HUES6 (cell line): ENCODE data around the gene SPTY2D1.
"Not testable (repeated sequence)": the region's sequence is repeated elsewhere in the genome, so short reads cannot be mapped to it uniquely, and the experiment has no call there.

ENCODE experiments used
- H3K27ac ChIP-seq: 2 replicates; pipeline ENCODE4 v1.7.0; 2013; ENCODE audit warnings: low read depth, mild to moderate bottlenecking, low read length, inconsistent platforms
- H3K27me3 ChIP-seq: 2 replicates; pipeline ENCODE4 v1.6.1; 2013; ENCODE audit warnings: low read length; ENCODE audit not compliant: control insufficient read depth, insufficient read depth
- H3K36me3 ChIP-seq: 2 replicates; pipeline ENCODE4 v1.6.1; 2013; ENCODE audit warnings: low read length; ENCODE audit not compliant: control insufficient read depth, insufficient read depth
- H3K4me1 ChIP-seq: 2 replicates; pipeline ENCODE4 v1.6.1; 2013; ENCODE audit warnings: low read length; ENCODE audit not compliant: control insufficient read depth, insufficient read depth
- H3K4me3 ChIP-seq: 2 replicates; pipeline ENCODE4 v1.5.1; 2013; ENCODE audit warnings: low read depth, low read length
- H3K9ac ChIP-seq: one replicate; pipeline ENCODE4 v1.6.1; 2013; ENCODE audit warnings: mild to moderate bottlenecking, low read length
- H3K9me3 ChIP-seq: 2 replicates; pipeline ENCODE4 v1.6.1; 2013; ENCODE audit warnings: low read depth, low read length; ENCODE audit not compliant: control insufficient read depth, insufficient read depth

Gene SPTY2D1

GRCh38 chr11:18634140-18635032 lies at the start of gene SPTY2D1:
Gene SPTY2D1, minus strand, starts transcription at chr11:18634342. Its CDS starts 85 bp downstream, at chr11:18634257.
- H3K27ac ChIP-seq: peak within 1 kb of the TSS; percentile 72
- peaks cover 4% of the 10 kb centered on the region; the same call in 1 of the 2 replicates for H3K4me1 ChIP-seq
- H3K36me3 ChIP-seq: no peaks in the 10 kb centered on the region
- H3K4me3 ChIP-seq: peak within 1 kb of the TSS; percentile 93
- H3K27me3 ChIP-seq: 0 out of 2 replicates have a peak, but pooled peaks cover 3% of the 10 kb centered on the region
- H3K9me3 ChIP-seq: no peaks in the 10 kb centered on the region
- H3K9ac ChIP-seq: peak within 1 kb of the TSS; percentile 85

GRCh38 chr11:18682466-18682865 lies 48.3 kb upstream of the SPTY2D1 start:
- Histone ChIP-seq H3K4me3 (no peak overlapping the region), H3K9ac (no peak overlapping the region), H3K9me3 (no peaks in the 10 kb centered on the region), H3K4me1 (no peaks in the 10 kb centered on the region), H3K27me3 (no peaks in the 10 kb centered on the region), H3K36me3 (no peaks in the 10 kb centered on the region), H3K27ac (no peak overlapping the region)

- H3K36me3 ChIP-seq, H3K9ac ChIP-seq, H3K4me3 ChIP-seq, H3K9me3 ChIP-seq, H3K4me1 ChIP-seq, H3K27ac ChIP-seq, H3K27me3 ChIP-seq: not testable (repeated sequence)
These were observed 47.8 kb upstream of the SPTY2D1 start for GRCh38 chr11:18681949-18682348.

- no peak overlapping the region for H3K9ac ChIP-seq
- H3K27ac ChIP-seq: no peak overlapping the region
- no peaks in the 10 kb centered on the region for H3K27me3 ChIP-seq
- H3K4me1 ChIP-seq: no peaks in the 10 kb centered on the region
- no peaks in the 10 kb centered on the region for H3K36me3 ChIP-seq
- H3K4me3 ChIP-seq: no peak overlapping the region
- no peaks in the 10 kb centered on the region for H3K9me3 ChIP-seq
These were observed 43.4 kb upstream of the SPTY2D1 start for GRCh38 chr11:18677560-18677959.

- Histone ChIP-seq H3K27me3 (no peaks in the 10 kb centered on the region), H3K4me1 (no peaks in the 10 kb centered on the region), H3K4me3 (no peak overlapping the region), H3K9me3 (no peaks in the 10 kb centered on the region), H3K27ac (no peak overlapping the region), H3K9ac (no peak overlapping the region), H3K36me3 (no peaks in the 10 kb centered on the region)
These were observed 42.7 kb upstream of the SPTY2D1 start for GRCh38 chr11:18676803-18677202.

- not testable (repeated sequence) for H3K4me1 ChIP-seq, H3K27ac ChIP-seq, H3K4me3 ChIP-seq, H3K9ac ChIP-seq, H3K9me3 ChIP-seq, H3K27me3 ChIP-seq, H3K36me3 ChIP-seq
These were observed 38.1 kb upstream of the SPTY2D1 start for GRCh38 chr11:18672209-18672608.

GRCh38 chr11:18671246-18671645 lies 37.1 kb upstream of the SPTY2D1 start:
- Histone ChIP-seq H3K27ac (no peak overlapping the region), H3K9ac (no peak overlapping the region), H3K9me3 (no peaks in the 10 kb centered on the region), H3K4me3 (no peak overlapping the region), H3K36me3 (no peaks in the 10 kb centered on the region), H3K27me3 (no peaks in the 10 kb centered on the region), H3K4me1 (peaks cover 10% of the 10 kb centered on the region; the same call in 1 of the 2 replicates)

- H3K9ac ChIP-seq: no peak overlapping the region
- H3K4me3 ChIP-seq: no peak overlapping the region
- no peaks in the 10 kb centered on the region; the same call in 1 of the 2 replicates for H3K27me3 ChIP-seq
- H3K27ac ChIP-seq: no peak overlapping the region
- H3K36me3 ChIP-seq: no peaks in the 10 kb centered on the region
- H3K4me1 ChIP-seq: peaks cover 10% of the 10 kb centered on the region; the same call in 1 of the 2 replicates
- H3K9me3 ChIP-seq: no peaks in the 10 kb centered on the region
These were observed 35.6 kb upstream of the SPTY2D1 start for GRCh38 chr11:18669711-18670110.

- Histone ChIP-seq H3K4me1 (peaks cover 10% of the 10 kb centered on the region; the same call in 1 of the 2 replicates), H3K27ac (no peak overlapping the region), H3K9ac (no peak overlapping the region), H3K27me3 (no peaks in the 10 kb centered on the region; the same call in 1 of the 2 replicates), H3K36me3 (no peaks in the 10 kb centered on the region), H3K9me3 (no peaks in the 10 kb centered on the region), H3K4me3 (no peak overlapping the region)
These were observed 35.1 kb upstream of the SPTY2D1 start for GRCh38 chr11:18669219-18669596.

- Histone ChIP-seq H3K9me3 (no peaks in the 10 kb centered on the region), H3K27me3 (no peaks in the 10 kb centered on the region; the same call in 1 of the 2 replicates), H3K4me3 (no peak overlapping the region), H3K27ac (no peak overlapping the region), H3K36me3 (no peaks in the 10 kb centered on the region), H3K9ac (no peak overlapping the region), H3K4me1 (peaks cover 10% of the 10 kb centered on the region; the same call in 1 of the 2 replicates)
These were observed 34.0 kb upstream of the SPTY2D1 start for GRCh38 chr11:18668131-18668530.

- H3K9ac ChIP-seq, H3K36me3 ChIP-seq, H3K4me1 ChIP-seq, H3K27me3 ChIP-seq, H3K9me3 ChIP-seq, H3K4me3 ChIP-seq, H3K27ac ChIP-seq: not testable (repeated sequence)
These were observed 31.3 kb upstream of the SPTY2D1 start for GRCh38 chr11:18665353-18665872.
